Trophoblast cell (in vitro differentiated cells and primary cell): ENCODE results near the gene CAPN15.
A peak's percentile ranks its signal among the peaks of the same experiment; 100 is the strongest.

Experiments used
- DNase-seq, 2 donors: peaks; one replicate each; pipeline ENCODE4 v3.0.0-alpha.2; 2016
- H2AFZ ChIP-seq: 2 replicates; pipeline ENCODE4 v1.6.1; 2013; ENCODE audit warnings: low read length, moderate library complexity, mild to moderate bottlenecking; ENCODE audit not compliant: insufficient read depth, poor library complexity
- H2AK5ac ChIP-seq: 2 replicates; pipeline ENCODE4 v1.6.1; 2013; ENCODE audit warnings: mild to moderate bottlenecking, low read length
- H2BK120ac ChIP-seq: 2 replicates; pipeline ENCODE4 v1.6.1; 2013; ENCODE audit warnings: low read length, mild to moderate bottlenecking, moderate library complexity; ENCODE audit not compliant: insufficient read depth, poor library complexity
- H2BK12ac ChIP-seq: 2 replicates; pipeline ENCODE4 v1.6.1; 2013; ENCODE audit warnings: mild to moderate bottlenecking, low read length, moderate library complexity
- H2BK5ac ChIP-seq: 2 replicates; pipeline ENCODE4 v1.6.1; 2013; ENCODE audit warnings: low read length, low read depth, moderate library complexity, mild to moderate bottlenecking; ENCODE audit not compliant: poor library complexity
- H3K14ac ChIP-seq: 2 replicates; pipeline ENCODE4 v1.6.1; 2013; ENCODE audit warnings: mild to moderate bottlenecking, low read length
- H3K18ac ChIP-seq: 2 replicates; pipeline ENCODE4 v1.6.1; 2013; ENCODE audit warnings: mild to moderate bottlenecking, low read length
- H3K23ac ChIP-seq: 2 replicates; pipeline ENCODE4 v1.6.1; 2013; ENCODE audit warnings: low read length
- H3K27ac ChIP-seq: 2 replicates; pipeline ENCODE4 v1.5.1; 2013; ENCODE audit warnings: low read depth, mild to moderate bottlenecking, inconsistent platforms, low read length, moderate library complexity
- H3K27me3 ChIP-seq: 2 replicates; pipeline ENCODE4 v1.6.1; 2013; ENCODE audit warnings: inconsistent platforms, mild to moderate bottlenecking, low read length, moderate library complexity; ENCODE audit not compliant: insufficient read depth
- H3K36me3 ChIP-seq, 2 experiments: 1 replicate in 1 of 2; 2 replicates in 1 of 2; pipeline ENCODE4 v1.6.1; 2013; ENCODE audit warnings: low read length in 2 of 2, mild to moderate bottlenecking in 2 of 2, moderate library complexity in 1 of 2; ENCODE audit not compliant: insufficient read depth in 2 of 2, control insufficient read depth in 1 of 2
- H3K4ac ChIP-seq: 2 replicates; pipeline ENCODE4 v1.6.1; 2013; ENCODE audit warnings: low read depth, mild to moderate bottlenecking, low read length, moderate library complexity
- H3K4me1 ChIP-seq, 2 experiments: 1 replicate in 1 of 2; 2 replicates in 1 of 2; pipeline ENCODE4 v1.6.1; 2013; ENCODE audit warnings: low read length in 2 of 2, mild to moderate bottlenecking in 2 of 2, moderate library complexity in 1 of 2; ENCODE audit not compliant: insufficient read depth in 2 of 2, control insufficient read depth in 1 of 2
- H3K4me2 ChIP-seq: 2 replicates; pipeline ENCODE4 v1.6.1; 2013; ENCODE audit warnings: inconsistent platforms, mild to moderate bottlenecking, low read length, moderate library complexity
- H3K4me3 ChIP-seq: 2 replicates; pipeline ENCODE4 v1.5.1; 2013; ENCODE audit warnings: mild to moderate bottlenecking, low read depth, low read length, inconsistent platforms
- H3K79me1 ChIP-seq: one replicate; pipeline ENCODE4 v1.6.1; 2013; ENCODE audit warnings: low read length
- H3K79me2 ChIP-seq: 2 replicates; pipeline ENCODE4 v1.6.1; 2013; ENCODE audit warnings: low read length, mild to moderate bottlenecking; ENCODE audit not compliant: control insufficient read depth, insufficient read depth, poor library complexity
- H3K9ac ChIP-seq: 2 replicates; pipeline ENCODE4 v1.6.1; 2013; ENCODE audit warnings: mild to moderate bottlenecking, low read length
- H3K9me3 ChIP-seq: 2 replicates; pipeline ENCODE4 v1.6.1; 2013; ENCODE audit warnings: low read depth, mild to moderate bottlenecking, control low read depth, inconsistent platforms, low read length; ENCODE audit not compliant: insufficient read depth
- H4K12ac ChIP-seq: 2 replicates; pipeline ENCODE4 v1.6.1; 2013; ENCODE audit warnings: low read depth, mild to moderate bottlenecking, low read length, moderate library complexity
- H4K8ac ChIP-seq: 2 replicates; pipeline ENCODE4 v1.6.1; 2013; ENCODE audit warnings: low read depth, mild to moderate bottlenecking, low read length, moderate library complexity
- H4K91ac ChIP-seq: one replicate; pipeline ENCODE4 v1.6.1; 2013; ENCODE audit warnings: low read depth, mild to moderate bottlenecking, low read length, moderate library complexity
- WGBS: extraction: QIAGEN DNeasy Blood & Tissue Kit; methylation state at CpG from one replicate; pipeline ENCODE4 v1.1.7; 2013; ENCODE audit warnings: missing lambda C conversion rate; ENCODE audit not compliant: insufficient read length, insufficient coverage; ENCODE audit errors: extremely low coverage; 5-methylcytosine and 5-hydroxymethylcytosine counted together

Gene CAPN15

GRCh38 chr16:588639-588888 lies 61.1 kb downstream of the CAPN15 start:
- Histone ChIP-seq H4K8ac (peak overlapping the region; percentile 97), H3K79me2 (peaks cover 28% of the 10 kb centered on the region), H3K9me3 (peaks cover 3% of the 10 kb centered on the region), H3K14ac (peak overlapping the region; percentile 97), H3K4me3 (peak overlapping the region; percentile 94), H2AFZ (peak overlapping the region; percentile 99), H3K4me1 (peaks cover 29 to 34% of the 10 kb centered on the region in 2 experiments), H4K91ac (peak overlapping the region; percentile 99), H2BK12ac (peak overlapping the region; percentile 26), H3K4me2 (peak overlapping the region; percentile 75), H2BK120ac (peak overlapping the region; percentile 96), H2BK5ac (peak overlapping the region; percentile 99), H3K18ac (peak overlapping the region; percentile 91), H3K23ac (no peak overlapping the region), H3K27me3 (no peaks in the 10 kb centered on the region), H3K79me1 (peaks cover 21% of the 10 kb centered on the region), H4K12ac (peak overlapping the region; percentile 78), H3K36me3 (peaks cover 1 to 6% of the 10 kb centered on the region in 2 experiments), H3K9ac (peak overlapping the region; percentile 86), H3K27ac (peak overlapping the region; percentile 92), H3K4ac (peak overlapping the region; percentile 76), H2AK5ac (peak overlapping the region; percentile 80)
- WGBS: no CpG with 5 or more reads among the region's 21 CpGs
- DNase-seq: peak; percentile 42 to 62

GRCh38 chr16:588889-589657 lies 61.6 kb downstream of the CAPN15 start:
- peak overlapping the region; percentile 97 for H4K8ac ChIP-seq
- H3K4ac ChIP-seq: peak overlapping the region; percentile 77
- H3K4me1 ChIP-seq: peaks cover 32 to 38% of the 10 kb centered on the region in 2 experiments
- H3K23ac ChIP-seq: no peak overlapping the region
- peak overlapping the region; percentile 80 for H2AK5ac ChIP-seq
- peaks cover 21% of the 10 kb centered on the region for H3K79me1 ChIP-seq
- peaks cover 3% of the 10 kb centered on the region for H3K9me3 ChIP-seq
- H3K79me2 ChIP-seq: peaks cover 28% of the 10 kb centered on the region
- peak overlapping the region; percentile 78 for H4K12ac ChIP-seq
- peak overlapping the region; percentile 91 for H3K9ac ChIP-seq
- peak overlapping the region; percentile 99 for H4K91ac ChIP-seq
- H3K27me3 ChIP-seq: no peaks in the 10 kb centered on the region
- peaks cover 2 to 6% of the 10 kb centered on the region in 2 experiments for H3K36me3 ChIP-seq
- H3K18ac ChIP-seq: peak overlapping the region; percentile 94
- peak overlapping the region; percentile 99 for H2AFZ ChIP-seq
- peak; percentile 92 to 97 for DNase-seq
- peak overlapping the region; percentile 94 for H3K4me3 ChIP-seq
- WGBS: no CpG with 5 or more reads among the region's 107 CpGs
- peak overlapping the region; percentile 75 for H2BK12ac ChIP-seq
- peak overlapping the region; percentile 97 for H3K14ac ChIP-seq
- peak overlapping the region; percentile 96 for H2BK120ac ChIP-seq
- H3K27ac ChIP-seq: peak overlapping the region; percentile 92
- peak overlapping the region; percentile 75 for H3K4me2 ChIP-seq
- peak overlapping the region; percentile 99 for H2BK5ac ChIP-seq

DNA sequence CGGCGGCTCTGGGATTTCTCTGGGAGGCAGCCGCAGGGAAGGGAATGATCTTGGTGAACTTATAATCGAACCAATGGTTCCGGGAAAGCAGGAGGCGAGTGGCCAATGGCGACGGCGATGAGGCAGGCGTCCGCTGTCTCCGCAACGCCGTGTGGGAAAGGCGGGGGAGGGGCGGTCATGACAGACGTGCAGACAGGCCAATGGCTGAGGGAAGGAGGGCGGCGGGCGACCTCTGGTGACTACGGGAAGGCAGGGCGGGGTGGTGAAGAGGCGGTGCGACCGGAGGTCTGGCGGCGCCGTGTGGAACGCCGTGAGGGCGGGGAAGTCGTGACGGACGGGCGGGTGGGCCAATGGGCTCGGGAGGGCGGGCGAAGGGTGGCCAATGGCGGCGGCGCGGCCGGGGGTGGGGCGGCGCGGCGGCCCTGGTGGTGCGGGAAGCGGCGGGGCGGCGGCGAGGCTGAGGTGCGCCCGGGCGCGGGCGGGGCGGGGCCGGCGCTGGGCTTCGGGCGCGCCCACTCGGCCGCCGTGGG lies 62.2 kb downstream of the CAPN15 start, which contains the start of gene RAB40C:
TSS of gene RAB40C (plus strand) at position 409 of the 530 bp plus-strand sequence. CDS start 226 bp downstream, outside the sequence.
- H3K27me3 ChIP-seq: no peaks in the 10 kb centered on the region
- H3K9me3 ChIP-seq: peaks cover 3% of the 10 kb centered on the region
- peak within 1 kb of the TSS; percentile 85 for H3K4me2 ChIP-seq
- H3K36me3 ChIP-seq: peaks cover 5 to 6% of the 10 kb centered on the region in 2 experiments
- H3K4ac ChIP-seq: peak within 1 kb of the TSS; percentile 77
- peak within 1 kb of the TSS; percentile 78 for H4K12ac ChIP-seq
- DNase-seq: peak; percentile 95 to 97
- H2AFZ ChIP-seq: peak within 1 kb of the TSS; percentile 99
- no CpG with 5 or more reads among the region's 67 CpGs for WGBS
- peak within 1 kb of the TSS; percentile 80 for H2AK5ac ChIP-seq
- peak within 1 kb of the TSS; percentile 94 for H3K18ac ChIP-seq
- peak within 1 kb of the TSS; percentile 75 for H2BK12ac ChIP-seq
- H3K4me3 ChIP-seq: peak within 1 kb of the TSS; percentile 94
- H2BK5ac ChIP-seq: peak within 1 kb of the TSS; percentile 99
- H2BK120ac ChIP-seq: peak within 1 kb of the TSS; percentile 96
- H4K91ac ChIP-seq: peak within 1 kb of the TSS; percentile 99
- peak within 1 kb of the TSS; percentile 97 for H3K14ac ChIP-seq
- H3K4me1 ChIP-seq: peaks cover 32 to 40% of the 10 kb centered on the region in 2 experiments
- peaks cover 28% of the 10 kb centered on the region for H3K79me2 ChIP-seq
- H3K79me1 ChIP-seq: peaks cover 22% of the 10 kb centered on the region
- peak within 1 kb of the TSS; percentile 91 for H3K9ac ChIP-seq
- H3K27ac ChIP-seq: peak within 1 kb of the TSS; percentile 92
- H4K8ac ChIP-seq: peak within 1 kb of the TSS; percentile 97
- H3K23ac ChIP-seq: no peak within 1 kb of the TSS

GRCh38 chr16:590188-590814 lies 62.8 kb downstream of the CAPN15 start:
- no CpG with 5 or more reads among the region's 71 CpGs for WGBS
- H4K8ac ChIP-seq: peak overlapping the region; percentile 67
- H4K12ac ChIP-seq: peak overlapping the region; percentile 45
- peaks cover 32 to 40% of the 10 kb centered on the region in 2 experiments for H3K4me1 ChIP-seq
- peak overlapping the region; percentile 67 for H2BK120ac ChIP-seq
- H2AFZ ChIP-seq: peak overlapping the region; percentile 73
- peak overlapping the region; percentile 69 for H2BK5ac ChIP-seq
- peak overlapping the region; percentile 75 for H3K14ac ChIP-seq
- H3K9me3 ChIP-seq: peaks cover 3% of the 10 kb centered on the region
- peak overlapping the region; percentile 35 for H3K4ac ChIP-seq
- H4K91ac ChIP-seq: peak overlapping the region; percentile 93
- H2AK5ac ChIP-seq: peak overlapping the region; percentile 42
- H3K79me2 ChIP-seq: peaks cover 28% of the 10 kb centered on the region
- H3K27ac ChIP-seq: peak overlapping the region; percentile 28
- H3K23ac ChIP-seq: no peak overlapping the region
- DNase-seq: peak in 1 of 2 donors; percentile 50
- H3K18ac ChIP-seq: peak overlapping the region; percentile 35
- H3K79me1 ChIP-seq: peaks cover 22% of the 10 kb centered on the region
- H2BK12ac ChIP-seq: no peak overlapping the region
- peak overlapping the region; percentile 85 for H3K4me2 ChIP-seq
- H3K9ac ChIP-seq: peak overlapping the region; percentile 71
- peak overlapping the region; percentile 87 for H3K4me3 ChIP-seq
- no peaks in the 10 kb centered on the region for H3K27me3 ChIP-seq
- H3K36me3 ChIP-seq: peaks cover 5 to 6% of the 10 kb centered on the region in 2 experiments
